Upper lobe of left lung (tissue), 6 donors: Measurements from ENCODE around the gene A2ML1. TPM values are rescaled to one million over a fixed set of nuclear protein-coding genes. Genes with fewer than 3 reads are reported as not detected.
"Not testable (repeated sequence)": the region's sequence is repeated elsewhere in the genome, so short reads cannot be mapped to it uniquely, and the experiment has no call there.

ENCODE experiments used
- ATAC-seq, 2 donors: fragments of 200-7000 bp; cut with Tn5 transposase; one replicate each; pipeline ENCODE4 v1.9.1; 2022; ENCODE audit warnings: mild to moderate bottlenecking in 2 of 2, moderate library complexity in 2 of 2; ENCODE audit not compliant: low FRiP score in 2 of 2
- DNase-seq, 2 donors: peaks; one replicate each; pipeline ENCODE4 v3.0.0-alpha.2; 2019 to 2020
- H3K27ac ChIP-seq, 4 donors: fragments of 200-600 bp; sonication (generic); one replicate each; pipeline ENCODE4 v1.5.1; 2016 to 2019
- H3K27me3 ChIP-seq, 4 donors: fragments of 200-600 bp; sonication (generic); one replicate each; pipeline ENCODE4 v1.5.1; 2017 to 2019
- H3K36me3 ChIP-seq, 4 donors: fragments of 200-600 bp; sonication (generic); one replicate each; pipeline ENCODE4 v1.5.1; 2016 to 2019
- H3K4me1 ChIP-seq, 4 donors: fragments of 200-600 bp; sonication (generic); one replicate each; pipeline ENCODE4 v1.5.1; 2018 to 2019
- H3K4me3 ChIP-seq, 4 donors: fragments of 200-600 bp; sonication (generic); one replicate each; pipeline ENCODE4 v1.5.1; 2017 to 2019; ENCODE audit warnings: mild to moderate bottlenecking in 2 of 4, moderate library complexity in 1 of 4
- H3K9me3 ChIP-seq, 4 donors: fragments of 200-600 bp; sonication (generic); one replicate each; pipeline ENCODE4 v1.5.1; 2018 to 2019
- EP300 ChIP-seq, 4 donors: sonication (generic); formaldehyde crosslinking; IDR thresholded peaks; one replicate each; pipeline ENCODE4 v1.5.1; 2017; ENCODE audit warnings: antibody characterized with exemption in 4 of 4, control low read depth in 2 of 4
- POLR2A ChIP-seq, 4 donors: fragments of 450-650 bp; IDR thresholded peaks; one replicate each; pipeline ENCODE4 v1.5.1; 2016 to 2017; ENCODE audit warnings: antibody characterized with exemption in 4 of 4, mild to moderate bottlenecking in 2 of 4
- POLR2AphosphoS5 ChIP-seq, 2 donors: sonication (generic); formaldehyde crosslinking; IDR thresholded peaks; one replicate each; pipeline ENCODE4 v1.5.1; 2017; ENCODE audit warnings: antibody characterized with exemption in 2 of 2
- WGBS, 2 donors: methylation state at CpG; one replicate each; pipeline ENCODE4 v1.1.5; 2017 to 2018; 5-methylcytosine and 5-hydroxymethylcytosine counted together
- total RNA-seq, 6 donors: library from RNA; depleted of rRNA in 4 of 6; stranded (reverse); fragments of >200 nt in 4 of 6; gene quantifications; one replicate each; pipeline versions ENCODE4 v1.1.0 to v1.2.1, GENCODE V29; 2016 to 2021
- TF ChIP-seq, protein P1 (sequence below), 6 experiments: fragments of 450-650 bp in 4 of 6; fragments of 200-600 bp in 2 of 6; sonication (generic) in 2 of 6; IDR thresholded peaks; one replicate each; pipeline ENCODE4 v1.5.1; 2016 to 2019; ENCODE audit warnings: antibody characterized with exemption in 6 of 6
- donor health status: DM: no; HTN: no; CAD: no; lungs with moderate emphysema.
- donor health status: DM: no; HTN: yes; CAD: no; lungs with severe emphysema.

Gene A2ML1
- total RNA-seq, 6 donors from 2014 or later = 0.13 to 0.15 TPM; not detected in 4

DNA sequence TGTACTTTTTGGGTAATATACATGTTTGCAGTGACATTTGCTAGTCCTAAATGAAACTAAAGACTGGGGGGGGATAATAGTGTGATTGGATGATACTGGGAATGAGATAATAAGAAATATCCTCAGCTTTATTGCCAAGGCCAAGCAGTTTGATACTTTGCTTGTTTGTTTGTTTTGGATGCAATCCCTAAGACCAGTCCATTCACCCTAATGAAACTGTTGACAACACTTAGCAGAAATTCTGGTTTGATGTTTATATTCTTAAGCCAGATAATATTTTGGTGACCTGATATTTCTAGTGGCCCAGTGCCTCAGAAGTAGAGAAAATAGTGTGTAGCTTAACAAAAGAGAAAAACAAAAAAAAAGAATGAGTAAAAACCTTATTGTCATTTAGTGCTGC is 93.7 kb downstream of the A2ML1 start:
- peaks cover 0 to 24% (median 6%) of the 10 kb centered on the region in 4 donors for H3K36me3 ChIP-seq
- TF ChIP-seq POLR2AphosphoS5 (IDR thresholded peaks at IDR 0.05) = no peak
- TF ChIP-seq, protein P1, sequence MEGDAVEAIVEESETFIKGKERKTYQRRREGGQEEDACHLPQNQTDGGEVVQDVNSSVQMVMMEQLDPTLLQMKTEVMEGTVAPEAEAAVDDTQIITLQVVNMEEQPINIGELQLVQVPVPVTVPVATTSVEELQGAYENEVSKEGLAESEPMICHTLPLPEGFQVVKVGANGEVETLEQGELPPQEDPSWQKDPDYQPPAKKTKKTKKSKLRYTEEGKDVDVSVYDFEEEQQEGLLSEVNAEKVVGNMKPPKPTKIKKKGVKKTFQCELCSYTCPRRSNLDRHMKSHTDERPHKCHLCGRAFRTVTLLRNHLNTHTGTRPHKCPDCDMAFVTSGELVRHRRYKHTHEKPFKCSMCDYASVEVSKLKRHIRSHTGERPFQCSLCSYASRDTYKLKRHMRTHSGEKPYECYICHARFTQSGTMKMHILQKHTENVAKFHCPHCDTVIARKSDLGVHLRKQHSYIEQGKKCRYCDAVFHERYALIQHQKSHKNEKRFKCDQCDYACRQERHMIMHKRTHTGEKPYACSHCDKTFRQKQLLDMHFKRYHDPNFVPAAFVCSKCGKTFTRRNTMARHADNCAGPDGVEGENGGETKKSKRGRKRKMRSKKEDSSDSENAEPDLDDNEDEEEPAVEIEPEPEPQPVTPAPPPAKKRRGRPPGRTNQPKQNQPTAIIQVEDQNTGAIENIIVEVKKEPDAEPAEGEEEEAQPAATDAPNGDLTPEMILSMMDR (IDR thresholded peaks at IDR 0.05) = no peak
- no peak for TF ChIP-seq EP300 (IDR thresholded peaks at IDR 0.05)
- no peak for TF ChIP-seq POLR2A (IDR thresholded peaks at IDR 0.05)
- no peaks in the 10 kb centered on the region for H3K27me3 ChIP-seq
- H3K27ac ChIP-seq = no peak overlapping the region
- no peak overlapping the region for H3K4me3 ChIP-seq
- H3K9me3 ChIP-seq = no peaks in the 10 kb centered on the region
- ATAC-seq (no peak), DNase-seq (no peak)
- peaks cover 14 to 21% (median 19%) of the 10 kb centered on the region in 4 donors for H3K4me1 ChIP-seq

GRCh38 chr12:8917031-8917430 is 94.6 kb downstream of the A2ML1 start:
- peaks cover 14 to 21% (median 19%) of the 10 kb centered on the region in 4 donors for H3K4me1 ChIP-seq
- TF ChIP-seq POLR2AphosphoS5 (IDR thresholded peaks at IDR 0.05) = no peak
- TF ChIP-seq, protein P1 (IDR thresholded peaks at IDR 0.05) = no peak
- WGBS, 2 donors = 80 to 85% methylated on average over 3 of the region's 3 CpGs
- ATAC-seq (no peak), DNase-seq (no peak)
- no peak overlapping the region for H3K27ac ChIP-seq
- no peak overlapping the region for H3K4me3 ChIP-seq
- H3K27me3 ChIP-seq = no peaks in the 10 kb centered on the region
- H3K9me3 ChIP-seq = no peaks in the 10 kb centered on the region
- peaks cover 0 to 31% (median 7%) of the 10 kb centered on the region in 4 donors for H3K36me3 ChIP-seq

DNA sequence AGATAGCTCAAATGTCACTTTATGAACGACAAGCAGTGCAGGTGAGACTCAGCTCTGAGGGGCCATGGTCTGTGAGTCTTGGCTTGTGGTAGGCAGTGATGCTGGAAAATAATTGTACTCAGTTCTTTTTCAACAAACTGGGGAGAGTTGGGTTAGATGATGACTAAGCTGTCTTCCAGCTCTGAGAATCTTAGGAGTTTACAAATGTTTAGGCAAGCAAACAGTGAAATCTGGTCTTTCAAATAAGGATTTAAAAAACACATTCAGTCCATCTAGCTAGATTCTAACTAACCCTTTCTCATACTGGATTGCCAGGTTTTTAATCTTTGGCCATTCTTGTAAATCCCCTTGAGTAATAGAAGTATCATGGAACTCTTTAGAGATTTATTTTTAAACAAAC is 95.3 kb downstream of the A2ML1 start:
- Histone ChIP-seq H3K27ac (no peak overlapping the region), H3K9me3 (no peaks in the 10 kb centered on the region), H3K27me3 (no peaks in the 10 kb centered on the region), H3K36me3 (peaks cover 0 to 38% (median 7%) of the 10 kb centered on the region in 4 donors), H3K4me3 (no peak overlapping the region), H3K4me1 (peaks cover 13 to 21% (median 18%) of the 10 kb centered on the region in 4 donors)
- ATAC-seq = no peak
- WGBS, 2 donors = 78 to 100% methylated on average over 1 of the region's 1 CpG
- TF ChIP-seq EP300 (IDR thresholded peaks at IDR 0.05) = no peak
- DNase-seq = no peak

- 97 to 100% methylated on average over 4 of the region's 4 CpGs for WGBS, 2 donors
- Histone ChIP-seq H3K4me1 (peaks cover 6 to 14% (median 8%) of the 10 kb centered on the region in 4 donors), H3K36me3 (peaks cover 0 to 49% (median 7%) of the 10 kb centered on the region in 4 donors)
- not testable (repeated sequence) for H3K9me3 ChIP-seq, H3K27ac ChIP-seq, ATAC-seq, H3K27me3 ChIP-seq, DNase-seq, H3K4me3 ChIP-seq
Measured at GRCh38 chr12:8919643-8920042, 97.2 kb downstream of the A2ML1 start.

DNA sequence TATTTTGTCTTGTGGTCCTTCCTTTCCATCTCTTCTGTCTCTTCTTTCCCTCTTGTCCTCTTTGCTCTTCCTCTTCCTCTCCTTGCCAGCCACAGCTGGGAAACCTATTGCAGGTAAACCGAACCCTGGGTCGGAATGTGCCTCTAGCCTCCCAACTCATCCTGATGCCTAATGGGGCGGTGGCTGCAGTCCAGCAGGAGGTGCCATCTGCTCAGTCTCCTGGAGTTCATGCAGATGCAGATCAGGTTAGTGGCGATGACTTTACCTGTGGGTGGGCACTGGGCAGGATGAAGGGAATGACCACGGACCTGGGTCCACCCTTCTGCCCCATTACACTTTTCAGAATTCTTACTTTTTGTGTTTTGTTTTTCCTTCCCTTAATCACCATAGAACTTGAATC is 100.1 kb downstream of the A2ML1 start:
- TF ChIP-seq EP300 (IDR thresholded peaks at IDR 0.05) (no peak), POLR2AphosphoS5 (IDR thresholded peaks at IDR 0.05) (no peak), POLR2A (IDR thresholded peaks at IDR 0.05) (no peak)
- TF ChIP-seq, protein P1 (IDR thresholded peaks at IDR 0.05) = no peak
- DNase-seq (no peak), ATAC-seq (no peak)
- Histone ChIP-seq H3K27me3 (no peaks in the 10 kb centered on the region), H3K36me3 (peaks cover 0 to 60% (median 7%) of the 10 kb centered on the region in 4 donors), H3K4me1 (no peaks in the 10 kb centered on the region), H3K4me3 (no peak overlapping the region), H3K9me3 (no peaks in the 10 kb centered on the region), H3K27ac (no peak overlapping the region)
- WGBS, 2 donors = 93 to 98% methylated on average over 5 of the region's 5 CpGs

Other genes with a start within 250 kb of the A2ML1 start
- gene AICDA, start 209.8 kb upstream of the A2ML1 start, total RNA-seq = 1 to 10 TPM in 1 of 6 donors, under 1 TPM in 1, not detected in 4; 0.74 to 1.3 TPM
- 100 to 1,000 TPM in 1 of 6 donors, 10 to 100 TPM in 1, 1 to 10 TPM in 4; 2.1 to 102 (median 8.5) TPM for gene MFAP5, start 159.8 kb upstream of the A2ML1 start, total RNA-seq
- gene RIMKLB, start 124.6 kb upstream of the A2ML1 start, total RNA-seq = 100 to 1,000 TPM in 1 of 6 donors, 10 to 100 TPM in 5; 25.2 to 103 (median 40.1) TPM
- gene PHC1, start 91.9 kb downstream of the A2ML1 start, total RNA-seq = 10 to 100 TPM; 23.2 to 60.8 (median 32.1) TPM
- 100 to 1,000 TPM; 136 to 239 (median 175) TPM for gene M6PR, start 127.0 kb downstream of the A2ML1 start, total RNA-seq
- 1 to 10 TPM in 5 of 6 donors, not detected in 1; 1.8 to 8.9 (median 3.2) TPM for gene KLRG1, start 166.9 kb downstream of the A2ML1 start, total RNA-seq